Activated CD8-positive, alpha-beta memory T cell treated with anti-CD3 and anti-CD28 coated beads, Interleukin-2, amount 50 U/mL, for 48 hours (primary cell): ENCODE results near the gene TTLL11.
"Not testable (repeated sequence)": the region's sequence is repeated elsewhere in the genome, so short reads cannot be mapped to it uniquely, and the experiment has no call there.

Experiments used
- DNase-seq: peaks from one replicate; pipeline ENCODE4 v3.0.0-alpha.2; 2020

TTLL11 gene

GRCh38 chr9:121896545-121896943 lies 196.6 kb downstream of the TTLL11 start:
- DNase-seq: no peak

GRCh38 chr9:121895818-121896544 lies 197.1 kb downstream of the TTLL11 start:
- DNase-seq: no peak

GRCh38 chr9:121895358-121895757 lies 197.8 kb downstream of the TTLL11 start:
- DNase-seq: no peak

GRCh38 chr9:121894380-121894779 lies 198.7 kb downstream of the TTLL11 start:
- DNase-seq: not testable (repeated sequence)

GRCh38 chr9:121893786-121894185 lies 199.3 kb downstream of the TTLL11 start:
- no peak for DNase-seq

- no peak for DNase-seq
Measured at GRCh38 chr9:121892706-121893105, 200.4 kb downstream of the TTLL11 start.

GRCh38 chr9:121890746-121891145 lies 202.4 kb downstream of the TTLL11 start:
- DNase-seq: no peak

- no peak for DNase-seq
Measured at GRCh38 chr9:121889990-121890563, 203.0 kb downstream of the TTLL11 start.

- DNase-seq: no peak
Measured at GRCh38 chr9:121888438-121888775, 204.7 kb downstream of the TTLL11 start.

- no peak for DNase-seq
Measured at GRCh38 chr9:121887553-121888437, 205.3 kb downstream of the TTLL11 start.

- peak; percentile 66 for DNase-seq
Measured at GRCh38 chr9:121886759-121887485, 206.2 kb downstream of the TTLL11 start.

GRCh38 chr9:121885345-121885901 lies 207.7 kb downstream of the TTLL11 start:
- DNase-seq: no peak

- no peak for DNase-seq
Measured at GRCh38 chr9:121884057-121884541, 209.0 kb downstream of the TTLL11 start.

GRCh38 chr9:121883281-121884056 lies 209.6 kb downstream of the TTLL11 start:
- no peak for DNase-seq

GRCh38 chr9:121881920-121882500 lies 211.1 kb downstream of the TTLL11 start:
- DNase-seq: no peak

GRCh38 chr9:121880343-121880898 lies 212.7 kb downstream of the TTLL11 start:
- DNase-seq: no peak

GRCh38 chr9:121878271-121878822 lies 214.8 kb downstream of the TTLL11 start:
- no peak for DNase-seq

- no peak for DNase-seq
Measured at GRCh38 chr9:121876658-121877271, 216.3 kb downstream of the TTLL11 start.

GRCh38 chr9:121876255-121876654 lies 216.9 kb downstream of the TTLL11 start:
- no peak for DNase-seq

GRCh38 chr9:121874524-121874923 lies 218.6 kb downstream of the TTLL11 start:
- no peak for DNase-seq
